Lower leg skin (tissue), 4 donors: ENCODE results near the gene P4HA2. TPM values are rescaled to one million over a fixed set of nuclear protein-coding genes. Genes with fewer than 3 reads are reported as not detected.

ENCODE experiments used
- DNase-seq, 2 donors: peaks; one replicate each; pipeline ENCODE4 v3.0.0-alpha.2; 2019; ENCODE audit warnings: low spot score in 2 of 2
- H3K4me3 ChIP-seq: fragments of 200-600 bp; sonication (generic); 2 replicates; pipeline ENCODE4 v1.5.1; 2017; ENCODE audit warnings: mild to moderate bottlenecking, low read depth; ENCODE audit not compliant: poor library complexity, severe bottlenecking
- CTCF ChIP-seq, 3 donors: fragments of 450-650 bp; IDR thresholded peaks; one replicate each; pipeline ENCODE4 v1.5.1; 2016; ENCODE audit warnings: antibody characterized with exemption in 3 of 3, mild to moderate bottlenecking in 3 of 3, moderate library complexity in 2 of 3
- POLR2A ChIP-seq, 2 donors: fragments of 450-650 bp; IDR thresholded peaks; one replicate each; pipeline ENCODE4 v1.6.1; 2016 to 2017; ENCODE audit warnings: antibody characterized with exemption in 2 of 2, mild to moderate bottlenecking in 1 of 2, moderate library complexity in 1 of 2
- WGBS, 2 donors: methylation state at CpG; one replicate each; pipeline ENCODE4 v1.1.5; 2018; 5-methylcytosine and 5-hydroxymethylcytosine counted together
- intact Hi-C: fragments of 100-400 bp; cut with DNase I; formaldehyde crosslinking; loops from one replicate; pipeline ENCODE4 v1.15.0; 2023; ENCODE audit warnings: low total_unique reads
- total RNA-seq, 4 donors: library from RNA; depleted of rRNA; stranded (reverse); fragments of >200 nt; gene quantifications; one replicate each; pipeline ENCODE4 v1.1.0, GENCODE V29; 2016

P4HA2 gene
- total RNA-seq, 4 donors from 2014 or later: 18.0 to 40.5 (median 26.7) TPM

- intact Hi-C loops: no loop called here
These were observed 3.8 kb downstream of the P4HA2 start for GRCh38 chr5:132223861-132224260.

GRCh38 chr5:132222649-132223038, 5.0 kb downstream of the P4HA2 start:
- intact Hi-C loops: no loop called here
- H3K4me3 ChIP-seq: no peak overlapping the region
- no peak for DNase-seq
- TF ChIP-seq POLR2A (IDR thresholded peaks at IDR 0.05) (no peak), CTCF (IDR thresholded peaks at IDR 0.05) (no peak)
- 76 to 83% methylated on average over 3 of the region's 3 CpGs for WGBS, 2 donors

More at GRCh38 chr5:132223861-132224260, 3.8 kb downstream of the P4HA2 start:
- 95% methylated on average over 2 of the region's 2 CpGs for WGBS, 2 donors
- TF ChIP-seq CTCF (IDR thresholded peaks at IDR 0.05) (no peak), POLR2A (IDR thresholded peaks at IDR 0.05) (no peak)
- DNase-seq: peak in 1 of 2 donors; percentile 61
- H3K4me3 ChIP-seq: no peak overlapping the region

GRCh38 chr5:132221781-132222648, 5.6 kb downstream of the P4HA2 start:
- H3K4me3 ChIP-seq: no peak overlapping the region
- WGBS, 2 donors: 30 to 47% methylated on average over 6 to 7 of the region's 7 CpGs
- peak in 1 of 2 donors; percentile 80 for DNase-seq
- intact Hi-C loops: no loop called here
- TF ChIP-seq POLR2A (IDR thresholded peaks at IDR 0.05) (no peak), CTCF (IDR thresholded peaks at IDR 0.05) (no peak)

- no peak overlapping the region for H3K4me3 ChIP-seq
- no peak for TF ChIP-seq CTCF (IDR thresholded peaks at IDR 0.05)
- no peak for TF ChIP-seq POLR2A (IDR thresholded peaks at IDR 0.05)
- 36 to 56% methylated on average over 2 of the region's 2 CpGs for whole genome bisulfite sequencing, 2 donors
- intact Hi-C loops: no loop called here
- DNase-seq: no peak
These were observed 7.2 kb downstream of the P4HA2 start for GRCh38 chr5:132220491-132220890.

GRCh38 chr5:132219981-132220380, 7.7 kb downstream of the P4HA2 start:
- TF ChIP-seq POLR2A (IDR thresholded peaks at IDR 0.05) (no peak), CTCF (IDR thresholded peaks at IDR 0.05) (no peak)
- DNase-seq: no peak
- 65 to 67% methylated on average over 1 of the region's 1 CpG for WGBS, 2 donors
- intact Hi-C loops: no loop called here
- H3K4me3 ChIP-seq: no peak overlapping the region
